Mucosa of rectum (tissue), 2 donors: ENCODE measurements around the gene DOCK8.
"Not testable (repeated sequence)": the region's sequence is repeated elsewhere in the genome, so short reads cannot be mapped to it uniquely, and the experiment has no call there.

ENCODE experiments used
- H3K27ac ChIP-seq, 2 donors: one replicate each; pipeline ENCODE4 v1.7.0; 2013; ENCODE audit warnings: inconsistent platforms in 2 of 2, low read depth in 2 of 2, low read length in 2 of 2
- H3K27me3 ChIP-seq, 2 donors: one replicate each; pipeline ENCODE4 v1.7.0; 2013; ENCODE audit warnings: low read length in 2 of 2; ENCODE audit not compliant: control insufficient read depth in 2 of 2, insufficient read depth in 2 of 2
- H3K36me3 ChIP-seq, 2 donors: one replicate each; pipeline ENCODE4 v1.7.0; 2013; ENCODE audit warnings: low read length in 2 of 2; ENCODE audit not compliant: control insufficient read depth in 2 of 2, insufficient read depth in 2 of 2
- H3K4me1 ChIP-seq, 2 donors: one replicate each; pipeline ENCODE4 v1.7.0; 2013; ENCODE audit warnings: low read length in 2 of 2, mild to moderate bottlenecking in 1 of 2; ENCODE audit not compliant: control insufficient read depth in 2 of 2, insufficient read depth in 2 of 2
- H3K4me3 ChIP-seq, 2 donors: one replicate each; pipeline ENCODE4 v1.7.0; 2013; ENCODE audit warnings: low read length in 2 of 2
- H3K9ac ChIP-seq, 2 donors: one replicate each; pipeline ENCODE4 v1.7.0; 2013; ENCODE audit warnings: low read length in 2 of 2, low read depth in 1 of 2, mild to moderate bottlenecking in 1 of 2
- H3K9me3 ChIP-seq, 2 donors: one replicate each; pipeline ENCODE4 v1.7.0; 2013; ENCODE audit warnings: low read length in 2 of 2; ENCODE audit not compliant: control insufficient read depth in 2 of 2
- donor health status: healthy.
- donor health status: Normal muscosa, but diverticular disease.

The DOCK8 gene

GRCh38 chr9:214648-215493, at the start of gene DOCK8:
TSS of gene DOCK8 (plus strand) at chr9:214865. CDS start at chr9:214977, 112 bp downstream.
- Histone ChIP-seq H3K9me3 (no peaks in the 10 kb centered on the region), H3K36me3 (no peaks in the 10 kb centered on the region), H3K9ac (peak within 1 kb of the TSS; percentile 49 to 78), H3K27ac (peak within 1 kb of the TSS; percentile 81 to 87), H3K4me1 (peaks cover 0 to 2% of the 10 kb centered on the region in 2 donors), H3K27me3 (peaks cover 0 to 11% of the 10 kb centered on the region in 2 donors), H3K4me3 (peak within 1 kb of the TSS; percentile 67 to 73)

- not testable (repeated sequence) for H3K9ac ChIP-seq, H3K9me3 ChIP-seq, H3K36me3 ChIP-seq, H3K4me3 ChIP-seq, H3K4me1 ChIP-seq, H3K27me3 ChIP-seq, H3K27ac ChIP-seq
These were observed 44.9 kb upstream of the DOCK8 start for GRCh38 chr9:169757-170156.

GRCh38 chr9:178140-178825, 36.4 kb upstream of the DOCK8 start:
- H3K27me3 ChIP-seq, H3K9ac ChIP-seq, H3K9me3 ChIP-seq, H3K4me1 ChIP-seq, H3K36me3 ChIP-seq: not testable (repeated sequence)
- H3K4me3 ChIP-seq, result peak overlapping the region in 1 of 2 donors; percentile 63
- H3K27ac ChIP-seq, result peak overlapping the region in 1 of 2 donors; percentile 38

- not testable (repeated sequence) for H3K36me3 ChIP-seq, H3K9ac ChIP-seq, H3K27me3 ChIP-seq, H3K4me1 ChIP-seq, H3K9me3 ChIP-seq
- Histone ChIP-seq H3K4me3 (peak within 1 kb of the TSS in 1 of 2 donors; percentile 63), H3K27ac (peak within 1 kb of the TSS in 1 of 2 donors; percentile 38)
These were observed 35.7 kb upstream of the DOCK8 start, which contains the start of gene ZNG1A for GRCh38 chr9:178970-179383. TSS of gene ZNG1A (minus strand) at chr9:179056. CDS start at chr9:178969, 87 bp downstream.

- not testable (repeated sequence) for H3K27ac ChIP-seq, H3K36me3 ChIP-seq, H3K4me3 ChIP-seq, H3K9ac ChIP-seq, H3K27me3 ChIP-seq, H3K9me3 ChIP-seq, H3K4me1 ChIP-seq
These were observed 15.1 kb upstream of the DOCK8 start for GRCh38 chr9:199601-200000.

GRCh38 chr9:206481-206880, 8.2 kb upstream of the DOCK8 start:
- Histone ChIP-seq H3K4me3 (no peak overlapping the region), H3K36me3 (no peaks in the 10 kb centered on the region), H3K27me3 (no peaks in the 10 kb centered on the region), H3K4me1 (no peaks in the 10 kb centered on the region), H3K9ac (no peak overlapping the region), H3K9me3 (no peaks in the 10 kb centered on the region), H3K27ac (no peak overlapping the region)

- H3K4me3 ChIP-seq, result no peak overlapping the region
- no peaks in the 10 kb centered on the region for H3K4me1 ChIP-seq
- no peak overlapping the region for H3K27ac ChIP-seq
- no peaks in the 10 kb centered on the region for H3K36me3 ChIP-seq
- H3K9ac ChIP-seq, result no peak overlapping the region
- H3K9me3 ChIP-seq, result no peaks in the 10 kb centered on the region
- peaks cover 0 to 2% of the 10 kb centered on the region in 2 donors for H3K27me3 ChIP-seq
These were observed 5.4 kb upstream of the DOCK8 start for GRCh38 chr9:209143-209758.

- no peak overlapping the region for H3K4me3 ChIP-seq
- no peaks in the 10 kb centered on the region for H3K36me3 ChIP-seq
- H3K9ac ChIP-seq, result no peak overlapping the region
- peaks cover 0 to 11% of the 10 kb centered on the region in 2 donors for H3K27me3 ChIP-seq
- H3K27ac ChIP-seq, result no peak overlapping the region
- H3K9me3 ChIP-seq, result no peaks in the 10 kb centered on the region
- H3K4me1 ChIP-seq, result peaks cover 0 to 2% of the 10 kb centered on the region in 2 donors
These were observed 3.6 kb upstream of the DOCK8 start for GRCh38 chr9:211036-211435.

GRCh38 chr9:211557-211956, 3.1 kb upstream of the DOCK8 start:
- Histone ChIP-seq H3K36me3 (no peaks in the 10 kb centered on the region), H3K4me3 (no peak overlapping the region), H3K9me3 (no peaks in the 10 kb centered on the region), H3K27ac (no peak overlapping the region), H3K27me3 (peaks cover 0 to 11% of the 10 kb centered on the region in 2 donors), H3K9ac (no peak overlapping the region), H3K4me1 (peaks cover 0 to 2% of the 10 kb centered on the region in 2 donors)

- H3K27me3 ChIP-seq, result peaks cover 0 to 11% of the 10 kb centered on the region in 2 donors
- H3K4me1 ChIP-seq, result peaks cover 0 to 2% of the 10 kb centered on the region in 2 donors
- no peak overlapping the region for H3K9ac ChIP-seq
- no peaks in the 10 kb centered on the region for H3K36me3 ChIP-seq
- no peaks in the 10 kb centered on the region for H3K9me3 ChIP-seq
- no peak overlapping the region for H3K4me3 ChIP-seq
- no peak overlapping the region for H3K27ac ChIP-seq
These were observed 2.4 kb upstream of the DOCK8 start for GRCh38 chr9:212297-212696.
